22Rv1 (cell line): ENCODE data around the gene ANKRD34C.

Source experiments
- ZFX ChIP-seq: fragments of 450-650 bp; IDR thresholded peaks from 2 replicates; pipeline ENCODE4 v1.6.1; 2017; ENCODE audit warnings: antibody characterized with exemption, borderline replicate concordance
- TF ChIP-seq, protein P1 (sequence below): fragments of 450-650 bp; IDR thresholded peaks from 2 replicates; pipeline ENCODE4 v1.5.1; 2017; ENCODE audit warnings: mild to moderate bottlenecking

DNA sequence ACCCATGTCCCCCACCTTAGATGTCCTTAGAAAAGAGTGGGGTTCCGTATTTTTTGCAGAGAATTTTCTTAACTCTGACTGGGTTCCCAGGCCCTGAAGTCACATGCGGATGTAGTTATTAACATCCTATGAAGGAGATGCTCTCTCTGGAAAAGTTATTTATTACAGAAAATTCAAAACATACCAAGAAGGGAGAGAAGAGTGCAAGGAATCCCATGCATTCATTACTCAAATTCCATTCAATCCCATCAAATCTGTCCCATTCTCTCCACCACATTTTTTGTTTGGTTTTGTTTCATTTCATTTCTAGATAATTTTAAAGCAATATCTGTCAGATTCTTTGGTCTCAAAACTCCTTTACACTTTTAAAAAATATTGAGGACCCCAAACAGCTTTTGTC lies 34.3 kb upstream of the ANKRD34C start:
- TF ChIP-seq, protein P1, sequence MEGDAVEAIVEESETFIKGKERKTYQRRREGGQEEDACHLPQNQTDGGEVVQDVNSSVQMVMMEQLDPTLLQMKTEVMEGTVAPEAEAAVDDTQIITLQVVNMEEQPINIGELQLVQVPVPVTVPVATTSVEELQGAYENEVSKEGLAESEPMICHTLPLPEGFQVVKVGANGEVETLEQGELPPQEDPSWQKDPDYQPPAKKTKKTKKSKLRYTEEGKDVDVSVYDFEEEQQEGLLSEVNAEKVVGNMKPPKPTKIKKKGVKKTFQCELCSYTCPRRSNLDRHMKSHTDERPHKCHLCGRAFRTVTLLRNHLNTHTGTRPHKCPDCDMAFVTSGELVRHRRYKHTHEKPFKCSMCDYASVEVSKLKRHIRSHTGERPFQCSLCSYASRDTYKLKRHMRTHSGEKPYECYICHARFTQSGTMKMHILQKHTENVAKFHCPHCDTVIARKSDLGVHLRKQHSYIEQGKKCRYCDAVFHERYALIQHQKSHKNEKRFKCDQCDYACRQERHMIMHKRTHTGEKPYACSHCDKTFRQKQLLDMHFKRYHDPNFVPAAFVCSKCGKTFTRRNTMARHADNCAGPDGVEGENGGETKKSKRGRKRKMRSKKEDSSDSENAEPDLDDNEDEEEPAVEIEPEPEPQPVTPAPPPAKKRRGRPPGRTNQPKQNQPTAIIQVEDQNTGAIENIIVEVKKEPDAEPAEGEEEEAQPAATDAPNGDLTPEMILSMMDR: no peak
- no peak for TF ChIP-seq ZFX
